ENCODE results near the gene PCK1.

Gene PCK1

DNA sequence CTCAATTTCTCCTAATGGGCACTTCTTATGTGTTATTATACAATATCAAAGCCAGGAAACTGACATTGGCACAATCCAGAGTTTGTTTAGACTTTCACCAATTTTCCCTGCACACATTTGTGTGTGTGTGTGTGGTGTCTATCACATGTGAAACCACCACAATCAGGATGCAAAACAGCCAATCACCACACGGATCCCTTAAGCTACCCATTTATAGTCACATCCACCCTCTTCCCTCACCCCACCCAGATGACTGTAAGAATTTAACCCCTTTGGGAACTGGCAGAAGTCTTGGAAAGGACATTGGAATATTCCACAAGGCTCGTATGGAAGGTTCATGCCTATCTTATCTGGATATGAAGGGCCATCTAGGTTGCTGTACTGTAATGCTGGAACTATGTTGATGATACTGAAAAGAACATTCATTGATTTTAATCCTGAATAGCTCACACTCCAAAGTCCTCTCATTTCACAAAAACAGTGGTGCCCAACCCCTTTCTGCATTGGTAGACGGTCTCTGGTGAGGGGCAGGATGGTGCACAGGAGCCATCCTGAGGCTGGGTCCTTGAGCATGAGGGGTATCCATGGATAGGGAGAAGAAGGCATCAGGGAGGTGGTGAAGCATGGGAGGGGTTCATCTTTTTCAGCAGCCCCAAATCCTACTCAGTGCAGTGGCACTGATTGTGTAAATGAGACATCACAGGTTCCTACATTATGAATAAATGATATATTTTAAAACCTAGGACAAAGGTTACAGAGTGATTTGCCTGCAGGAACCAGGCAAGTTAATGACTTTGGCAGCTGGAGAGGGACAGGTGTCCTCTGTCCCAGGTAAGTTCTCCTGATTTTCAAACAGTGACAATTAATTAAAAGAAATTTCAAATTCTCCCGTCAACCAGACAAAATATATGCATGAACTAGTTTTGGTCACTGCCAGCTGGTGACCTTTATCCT lies 23.9 kb upstream of the PCK1 start:
- H3K4me1 ChIP-seq (ENCODE audit: control insufficient read depth, insufficient read depth, low read length, poor library complexity, severe bottlenecking), result no peaks in the 10 kb centered on the region
- no peak overlapping the region for H3K27ac ChIP-seq (ENCODE audit: low read depth, low read length, severe bottlenecking)
- peaks cover 10% of the 10 kb centered on the region for H3K9me3 ChIP-seq (ENCODE audit: control insufficient read depth, low read length)
- H3K4me3 ChIP-seq (ENCODE audit: extremely low read depth, insufficient read depth, low read length, poor library complexity, severe bottlenecking), result no peak overlapping the region
- no peaks in the 10 kb centered on the region for H3K36me3 ChIP-seq (ENCODE audit: control insufficient read depth, insufficient read depth, low read length)
- 71 to 82% methylated on average over 2 of the region's 4 CpGs for WGBS, 2 experiments (ENCODE audit: insufficient coverage in 2 of 2)

DNA sequence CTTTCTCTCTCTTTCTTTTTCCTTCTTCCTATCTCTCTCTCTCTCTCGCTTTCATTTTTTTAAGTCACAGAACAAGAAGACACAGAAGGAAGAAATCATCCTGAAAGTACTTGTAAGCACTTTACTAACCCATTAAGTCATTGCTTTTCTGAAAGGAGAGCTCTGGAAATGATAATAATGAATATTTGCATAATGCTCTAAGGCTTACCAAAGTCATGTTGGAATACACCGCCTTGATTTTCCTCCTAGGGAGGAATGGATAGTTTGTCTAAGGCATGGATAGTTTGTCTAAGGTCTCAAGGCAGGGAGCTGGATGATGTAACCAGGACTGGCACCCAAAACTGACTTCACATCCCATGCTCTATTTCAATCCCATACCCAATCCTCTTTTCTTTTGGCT lies 23.1 kb upstream of the PCK1 start:
- no peaks in the 10 kb centered on the region for H3K36me3 ChIP-seq (ENCODE audit: control insufficient read depth, insufficient read depth, low read length)
- H3K4me1 ChIP-seq (ENCODE audit: control insufficient read depth, insufficient read depth, low read length, poor library complexity, severe bottlenecking), result no peaks in the 10 kb centered on the region
- no peak overlapping the region for H3K27ac ChIP-seq (ENCODE audit: low read depth, low read length, severe bottlenecking)
- H3K4me3 ChIP-seq (ENCODE audit: extremely low read depth, insufficient read depth, low read length, poor library complexity, severe bottlenecking), result no peak overlapping the region
- WGBS, 2 experiments (ENCODE audit: insufficient coverage in 2 of 2), result 75 to 90% methylated on average over 1 to 2 of the region's 2 CpGs
- peaks cover 8% of the 10 kb centered on the region for H3K9me3 ChIP-seq (ENCODE audit: control insufficient read depth, low read length)

DNA sequence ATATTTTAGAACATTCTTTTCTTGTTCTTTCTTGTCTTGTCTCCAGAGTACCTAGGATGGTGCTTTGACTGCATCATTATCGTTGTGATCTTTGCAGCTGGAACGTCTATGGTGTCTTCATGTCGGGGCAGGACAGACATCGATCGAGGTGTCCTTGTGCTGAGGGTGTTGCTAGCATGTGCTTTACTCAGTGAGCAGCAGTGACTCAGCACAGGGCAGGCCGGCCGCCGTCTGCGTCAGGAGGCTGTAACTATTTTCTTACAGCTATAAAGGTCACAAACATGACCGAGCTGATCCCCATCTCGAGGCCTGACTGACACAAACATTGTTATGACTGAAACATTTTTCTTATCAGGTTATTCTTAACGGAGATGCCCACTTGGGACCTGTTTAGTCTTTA lies 21.0 kb upstream of the PCK1 start:
- no peak overlapping the region for H3K4me3 ChIP-seq (ENCODE audit: extremely low read depth, insufficient read depth, low read length, poor library complexity, severe bottlenecking)
- H3K4me1 ChIP-seq (ENCODE audit: control insufficient read depth, insufficient read depth, low read length, poor library complexity, severe bottlenecking), result no peaks in the 10 kb centered on the region
- peaks cover 5% of the 10 kb centered on the region for H3K9me3 ChIP-seq (ENCODE audit: control insufficient read depth, low read length)
- H3K36me3 ChIP-seq (ENCODE audit: control insufficient read depth, insufficient read depth, low read length), result no peaks in the 10 kb centered on the region
- H3K27ac ChIP-seq (ENCODE audit: low read depth, low read length, severe bottlenecking), result no peak overlapping the region
- 90 to 93% methylated on average over 12 of the region's 12 CpGs for WGBS, 2 experiments (ENCODE audit: insufficient coverage in 2 of 2)

DNA sequence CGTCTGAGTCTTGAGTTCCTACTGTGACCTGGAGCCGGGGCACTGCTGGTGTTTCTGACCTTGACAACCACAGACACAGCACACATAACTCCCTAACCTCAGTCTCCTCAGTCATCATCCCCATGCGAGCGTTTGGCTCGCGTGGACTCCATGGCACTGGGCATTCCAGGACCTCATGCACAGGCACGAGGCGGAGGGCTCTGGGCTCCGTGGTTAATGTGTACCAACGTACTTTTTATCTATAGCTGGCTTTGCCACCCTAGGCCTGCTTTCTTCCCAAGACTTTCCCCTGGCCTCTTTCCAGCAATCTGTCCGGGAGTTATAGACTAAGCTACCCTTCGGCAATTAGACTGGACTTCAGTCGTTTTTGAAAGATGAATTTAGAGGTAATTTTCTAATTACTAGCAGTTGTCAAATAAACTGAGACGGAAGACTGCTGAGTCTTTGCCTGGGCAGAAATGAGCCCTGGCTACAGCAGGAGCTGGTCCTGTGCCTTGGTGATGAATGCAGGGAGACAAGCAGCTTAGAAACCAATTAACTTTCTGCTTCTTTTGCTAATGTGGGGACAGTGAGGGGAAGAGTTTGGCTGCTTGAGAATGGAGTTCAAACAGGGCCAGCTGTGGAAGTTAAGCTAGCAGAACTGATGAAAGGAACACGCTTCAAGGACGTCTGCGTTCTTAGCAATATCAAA lies 19.9 kb upstream of the PCK1 start:
- Histone ChIP-seq H3K9me3 (ENCODE audit: control insufficient read depth, low read length) (peaks cover 5% of the 10 kb centered on the region), H3K36me3 (ENCODE audit: control insufficient read depth, insufficient read depth, low read length) (no peaks in the 10 kb centered on the region), H3K4me3 (ENCODE audit: extremely low read depth, insufficient read depth, low read length, poor library complexity, severe bottlenecking) (no peak overlapping the region), H3K4me1 (ENCODE audit: control insufficient read depth, insufficient read depth, low read length, poor library complexity, severe bottlenecking) (no peaks in the 10 kb centered on the region), H3K27ac (ENCODE audit: low read depth, low read length, severe bottlenecking) (no peak overlapping the region)
- WGBS, 2 experiments (ENCODE audit: insufficient coverage in 2 of 2), result 83 to 84% methylated on average over 10 to 12 of the region's 17 CpGs

DNA sequence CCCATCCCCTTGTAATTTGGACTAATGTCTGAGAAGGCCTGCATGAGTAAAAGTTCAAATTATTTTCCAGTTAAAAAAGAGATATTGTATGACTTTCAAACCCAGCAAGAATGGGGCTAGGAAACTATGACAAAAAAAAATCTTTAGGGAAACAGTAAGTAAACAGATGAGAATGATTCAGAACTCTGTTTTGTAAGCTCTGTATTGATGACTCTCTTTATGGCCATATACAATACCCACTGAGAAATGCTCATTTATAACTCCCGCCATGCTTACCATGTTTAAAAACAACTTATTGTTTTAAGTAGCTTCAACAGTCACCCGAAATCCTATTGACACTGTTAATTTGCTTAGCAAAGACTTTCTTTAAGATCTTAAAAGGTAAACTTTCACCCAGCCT lies 17.2 kb upstream of the PCK1 start:
- Histone ChIP-seq H3K36me3 (ENCODE audit: control insufficient read depth, insufficient read depth, low read length) (no peaks in the 10 kb centered on the region), H3K9me3 (ENCODE audit: control insufficient read depth, low read length) (peaks cover 2% of the 10 kb centered on the region), H3K4me3 (ENCODE audit: extremely low read depth, insufficient read depth, low read length, poor library complexity, severe bottlenecking) (no peak overlapping the region), H3K27ac (ENCODE audit: low read depth, low read length, severe bottlenecking) (no peak overlapping the region), H3K4me1 (ENCODE audit: control insufficient read depth, insufficient read depth, low read length, poor library complexity, severe bottlenecking) (no peaks in the 10 kb centered on the region)
- WGBS, 2 experiments (ENCODE audit: insufficient coverage in 2 of 2), result 76% methylated on average over 2 of the region's 2 CpGs; no CpG with 5 or more reads in 1 of the 2 experiments

DNA sequence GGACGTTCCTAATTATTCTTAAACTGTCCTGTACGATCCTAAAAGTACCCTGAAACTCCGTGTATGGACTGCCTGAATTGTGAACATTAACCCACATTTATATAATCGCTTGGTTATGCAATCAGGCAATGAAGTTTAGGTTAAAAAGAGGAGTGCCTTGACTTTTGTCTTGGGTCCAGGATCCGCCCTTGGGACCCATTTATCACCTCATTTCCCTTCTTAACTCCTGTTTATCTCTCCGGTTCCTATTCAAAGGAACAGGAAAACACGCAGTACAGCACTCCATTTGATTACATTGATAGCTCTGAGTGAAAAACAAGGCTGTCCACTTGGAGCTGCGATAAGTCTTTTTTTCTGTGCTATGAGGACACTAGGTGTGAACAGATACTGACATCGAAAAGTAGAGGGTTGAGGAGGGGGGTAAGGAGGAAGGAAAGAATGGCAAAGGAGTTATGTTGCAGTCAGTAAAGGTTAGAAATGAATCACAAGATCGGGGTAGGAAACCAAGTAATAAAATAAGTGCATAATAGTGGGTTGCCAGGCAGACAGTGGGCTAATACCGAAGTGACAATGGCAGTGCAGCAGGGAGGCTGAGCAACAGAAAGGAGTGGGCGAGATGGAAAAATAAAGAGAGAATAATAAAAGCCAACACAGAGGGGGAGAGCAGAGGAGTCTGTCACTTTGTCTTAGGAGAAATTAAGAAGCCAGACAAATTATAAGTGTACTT lies 15.9 kb upstream of the PCK1 start:
- WGBS, 2 experiments (ENCODE audit: insufficient coverage in 2 of 2), result 77 to 83% methylated on average over 8 to 10 of the region's 12 CpGs

DNA sequence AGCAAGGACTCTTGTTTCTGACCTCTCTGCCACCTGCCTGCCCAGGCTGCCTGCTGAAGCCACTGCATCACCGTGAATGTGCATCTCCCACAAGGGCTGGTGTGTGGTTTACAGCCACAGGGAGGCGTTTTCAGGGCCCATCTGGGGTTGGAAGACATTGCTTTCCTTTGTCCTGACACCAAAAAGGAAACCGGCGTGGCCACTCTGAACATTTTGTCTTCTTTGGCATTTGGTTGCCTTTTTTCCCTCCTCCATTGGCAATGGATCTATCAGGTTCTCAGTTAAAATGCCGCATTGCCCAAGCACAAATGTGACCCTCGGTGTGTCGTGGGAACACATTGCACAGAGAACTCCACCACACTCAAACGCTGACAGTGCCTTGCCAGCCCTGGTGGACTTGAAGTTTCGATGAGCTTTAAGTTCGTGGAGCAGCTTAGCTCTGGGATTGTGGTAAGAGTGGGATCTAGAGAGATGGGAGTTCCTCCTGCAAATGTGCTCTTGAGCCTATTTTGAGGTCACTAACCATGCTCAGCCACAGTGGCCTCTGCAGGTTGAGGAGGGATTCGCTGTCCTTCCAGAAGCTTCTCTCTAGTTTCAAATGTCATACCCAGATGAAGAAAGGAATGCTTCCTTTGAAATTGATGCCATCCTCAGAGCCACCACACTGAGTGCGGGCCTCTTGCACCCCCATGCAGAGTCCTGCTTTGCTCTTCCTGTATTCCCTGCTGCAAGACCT lies 14.8 kb upstream of the PCK1 start:
- Histone ChIP-seq H3K27ac (ENCODE audit: low read depth, low read length, severe bottlenecking) (no peak overlapping the region), H3K4me1 (ENCODE audit: control insufficient read depth, insufficient read depth, low read length, poor library complexity, severe bottlenecking) (no peaks in the 10 kb centered on the region), H3K36me3 (ENCODE audit: control insufficient read depth, insufficient read depth, low read length) (no peaks in the 10 kb centered on the region), H3K9me3 (ENCODE audit: control insufficient read depth, low read length) (no peaks in the 10 kb centered on the region), H3K4me3 (ENCODE audit: extremely low read depth, insufficient read depth, low read length, poor library complexity, severe bottlenecking) (no peak overlapping the region)
- WGBS, 2 experiments (ENCODE audit: insufficient coverage in 2 of 2), result 88 to 89% methylated on average over 11 to 12 of the region's 12 CpGs

More for the DNA sequence above, 15.9 kb upstream of the PCK1 start:
- H3K4me1 ChIP-seq (ENCODE audit: control insufficient read depth, insufficient read depth, low read length, poor library complexity, severe bottlenecking), result no peaks in the 10 kb centered on the region
- no peaks in the 10 kb centered on the region for H3K36me3 ChIP-seq (ENCODE audit: control insufficient read depth, insufficient read depth, low read length)
- no peak overlapping the region for H3K4me3 ChIP-seq (ENCODE audit: extremely low read depth, insufficient read depth, low read length, poor library complexity, severe bottlenecking)
- no peaks in the 10 kb centered on the region for H3K9me3 ChIP-seq (ENCODE audit: control insufficient read depth, low read length)
- no peak overlapping the region for H3K27ac ChIP-seq (ENCODE audit: low read depth, low read length, severe bottlenecking)

DNA sequence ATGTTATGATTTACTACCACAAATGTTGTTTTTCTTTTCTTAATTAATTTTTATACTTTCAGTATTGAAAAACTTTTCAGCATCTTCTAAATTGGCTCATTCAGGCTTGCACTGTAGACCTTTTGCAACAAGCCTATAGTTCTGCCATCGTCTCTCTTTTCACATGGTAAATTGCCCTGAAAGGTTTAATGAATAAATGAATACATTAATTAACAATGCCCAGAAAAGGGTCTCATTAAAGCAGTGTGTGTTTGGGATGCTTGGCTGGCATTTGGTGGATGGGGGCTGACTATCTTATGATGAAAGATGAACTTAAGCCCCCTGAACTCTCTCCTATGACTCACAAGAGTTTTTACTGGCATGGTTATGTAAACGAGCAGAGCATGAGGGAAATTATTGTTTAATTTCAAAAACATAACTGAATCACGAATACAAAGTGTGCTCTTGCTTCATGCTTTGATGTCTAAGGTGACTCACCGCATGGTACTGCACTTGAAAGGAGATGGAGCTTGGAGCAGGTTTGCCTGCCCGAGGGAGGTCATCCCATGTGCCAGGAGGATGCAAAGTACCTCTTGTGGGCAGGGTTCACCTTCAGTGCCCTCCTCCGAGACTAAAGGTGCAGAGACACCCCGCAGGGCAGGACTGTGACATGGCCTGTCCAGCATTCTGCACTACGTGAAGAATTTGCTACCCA lies 13.8 kb upstream of the PCK1 start:
- H3K36me3 ChIP-seq (ENCODE audit: control insufficient read depth, insufficient read depth, low read length), result no peaks in the 10 kb centered on the region
- H3K9me3 ChIP-seq (ENCODE audit: control insufficient read depth, low read length), result no peaks in the 10 kb centered on the region
- no peaks in the 10 kb centered on the region for H3K4me1 ChIP-seq (ENCODE audit: control insufficient read depth, insufficient read depth, low read length, poor library complexity, severe bottlenecking)
- H3K27ac ChIP-seq (ENCODE audit: low read depth, low read length, severe bottlenecking), result no peak overlapping the region
- WGBS, 2 experiments (ENCODE audit: insufficient coverage in 2 of 2), result 81 to 84% methylated on average over 5 of the region's 8 CpGs
- H3K4me3 ChIP-seq (ENCODE audit: extremely low read depth, insufficient read depth, low read length, poor library complexity, severe bottlenecking), result no peak overlapping the region

DNA sequence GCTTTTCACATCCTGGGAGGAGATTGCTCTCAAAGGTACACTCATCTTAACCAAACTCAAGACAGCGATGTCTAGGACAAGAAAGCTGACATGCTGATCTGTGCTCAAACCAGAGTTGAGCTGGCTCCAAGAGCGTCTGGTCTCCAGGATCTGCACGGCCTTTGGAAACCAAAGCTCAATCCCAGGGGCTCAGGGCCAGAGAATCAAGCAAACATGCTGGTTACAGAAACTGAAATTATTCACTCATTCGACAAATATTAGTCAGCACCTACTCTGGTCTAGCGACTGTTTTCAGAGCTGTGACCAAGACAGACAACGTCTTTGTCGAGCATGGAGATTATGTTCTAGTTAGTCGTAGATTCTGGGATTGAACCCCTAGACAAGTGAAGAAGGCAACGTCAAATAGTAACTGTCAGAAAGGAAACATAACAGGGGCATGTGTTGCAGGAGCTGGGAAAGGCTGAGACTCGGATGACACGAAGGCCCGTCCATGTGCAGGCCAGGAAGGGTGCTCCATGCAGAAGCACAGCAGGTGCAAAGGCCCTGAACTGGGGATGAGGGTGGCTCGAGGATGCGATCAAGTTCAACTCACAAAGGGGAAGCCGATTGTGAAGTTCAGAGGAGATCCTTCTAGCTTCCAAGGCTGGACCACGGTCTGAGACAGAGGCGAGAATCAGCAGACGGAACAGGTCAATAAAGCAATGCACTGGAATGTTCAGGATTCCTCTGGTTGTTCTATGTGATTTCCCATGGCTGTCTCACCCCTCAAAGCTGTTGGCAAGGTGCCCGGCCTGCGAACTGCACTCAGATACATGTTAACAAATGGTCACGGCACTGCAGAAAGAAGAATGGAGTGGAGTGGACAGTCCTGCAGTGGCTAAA lies 12.5 kb upstream of the PCK1 start:
- no peak overlapping the region for H3K4me3 ChIP-seq (ENCODE audit: extremely low read depth, insufficient read depth, low read length, poor library complexity, severe bottlenecking)
- 87 to 90% methylated on average over 18 to 21 of the region's 21 CpGs for WGBS, 2 experiments (ENCODE audit: insufficient coverage in 2 of 2)
- no peaks in the 10 kb centered on the region for H3K9me3 ChIP-seq (ENCODE audit: control insufficient read depth, low read length)
- no peaks in the 10 kb centered on the region for H3K36me3 ChIP-seq (ENCODE audit: control insufficient read depth, insufficient read depth, low read length)
- no peaks in the 10 kb centered on the region for H3K4me1 ChIP-seq (ENCODE audit: control insufficient read depth, insufficient read depth, low read length, poor library complexity, severe bottlenecking)
- no peak overlapping the region for H3K27ac ChIP-seq (ENCODE audit: low read depth, low read length, severe bottlenecking)

Data from mesodermal cell (in vitro differentiated cells).